AML-193 (cell line): ENCODE data around the gene RPL4.
A peak's percentile ranks its signal among the peaks of the same experiment; 100 is the strongest.
"Not testable (repeated sequence)": the region's sequence is repeated elsewhere in the genome, so short reads cannot be mapped to it uniquely, and the experiment has no call there.

ENCODE experiments used
- DNase-seq, 2 experiments: peaks; one replicate each; lab custom pipeline; 2025; lab: John Stamatoyannopoulos, UW

RPL4 gene

GRCh38 chr15:66504563-66505429 lies at the start of gene RPL4, which contains the start of gene ZWILCH:
Gene RPL4 (minus strand): TSS chr15:66504855. CDS start chr15:66504790, 65 bp downstream.
Gene ZWILCH (plus strand): TSS chr15:66505326. CDS start chr15:66505339, 13 bp downstream.
- DNase-seq: peak; percentile 66 to 80

GRCh38 chr15:66545255-66545654 lies 40.6 kb upstream of the RPL4 start:
- DNase-seq: no peak

- no peak for DNase-seq
These were observed 38.2 kb upstream of the RPL4 start for GRCh38 chr15:66542896-66543295.

GRCh38 chr15:66535056-66535455 lies 30.4 kb upstream of the RPL4 start:
- DNase-seq: no peak

- DNase-seq: no peak
These were observed 20.2 kb upstream of the RPL4 start for GRCh38 chr15:66524838-66525237.

- DNase-seq: no peak
These were observed 19.3 kb upstream of the RPL4 start for GRCh38 chr15:66523926-66524325.

GRCh38 chr15:66515901-66516322 lies 11.3 kb upstream of the RPL4 start:
- DNase-seq: no peak

- DNase-seq: no peak
These were observed 9.9 kb upstream of the RPL4 start for GRCh38 chr15:66514586-66514985.

GRCh38 chr15:66508293-66508883 lies 3.7 kb upstream of the RPL4 start:
- DNase-seq: no peak

GRCh38 chr15:66505818-66506217 lies 1.2 kb upstream of the RPL4 start:
- DNase-seq: no peak

GRCh38 chr15:66505430-66505811 lies 766 bp upstream of the RPL4 start:
- no peak for DNase-seq

GRCh38 chr15:66503780-66504562 lies 684 bp downstream of the RPL4 start:
- no peak for DNase-seq

- not testable (repeated sequence) for DNase-seq
These were observed 1.5 kb downstream of the RPL4 start for GRCh38 chr15:66503041-66503648.

- no peak for DNase-seq
These were observed 2.2 kb downstream of the RPL4 start for GRCh38 chr15:66502491-66502890.

GRCh38 chr15:66500346-66500745 lies 4.3 kb downstream of the RPL4 start:
- DNase-seq: not testable (repeated sequence)

GRCh38 chr15:66498501-66499386 lies 5.9 kb downstream of the RPL4 start:
- DNase-seq: peak; percentile 34 to 41

- DNase-seq: peak; percentile 73 to 84
These were observed 6.9 kb downstream of the RPL4 start, which contains the start of gene SNAPC5 for GRCh38 chr15:66497502-66498455. Gene SNAPC5 (minus strand): TSS chr15:66497762. CDS start chr15:66497731, 31 bp downstream.

- no peak for DNase-seq
These were observed 7.6 kb downstream of the RPL4 start for GRCh38 chr15:66496951-66497501.

- DNase-seq: no peak
These were observed 10.4 kb downstream of the RPL4 start for GRCh38 chr15:66494262-66494661.
